Measurements from ENCODE around the gene RELN. TPM values are rescaled to one million over a fixed set of nuclear protein-coding genes. Genes with fewer than 3 reads are reported as not detected.

The RELN gene
- polyA plus RNA-seq, 1 donor (not counting 4 experiments of a cell fraction or from before 2014, with no cell fraction given) = not detected

GRCh38 chr7:103990991-103991390 lies 1.5 kb upstream of the RELN start:
- Histone ChIP-seq H3K27me3 (ENCODE audit: control insufficient read depth, extremely low read depth, insufficient read depth, low read length) (peaks cover 49% of the 10 kb centered on the region), H3K9me3 (ENCODE audit: control insufficient read depth, low read depth, low read length) (no peaks in the 10 kb centered on the region), H3K27ac (ENCODE audit: control insufficient read depth, insufficient read depth, low read length) (no peak overlapping the region), H3K79me2 (ENCODE audit: control insufficient read depth, insufficient read depth, low read length) (no peaks in the 10 kb centered on the region), H3K4me3 (ENCODE audit: control insufficient read depth in 2 of 3, extremely low read depth in 1 of 3, insufficient read depth in 2 of 3, low read depth in 1 of 3, low read length in 3 of 3) (no peak overlapping the region), H4K20me1 (ENCODE audit: control insufficient read depth, extremely low read depth, insufficient read depth, low read length) (no peaks in the 10 kb centered on the region), H3K9me1 (ENCODE audit: control insufficient read depth, extremely low read depth, insufficient read depth, low read length) (no peaks in the 10 kb centered on the region), H3K36me3 (ENCODE audit: control insufficient read depth in 2 of 2, extremely low read depth in 1 of 2, insufficient read depth in 2 of 2, low read length in 2 of 2) (no peaks in the 10 kb centered on the region), H3K4me1 (ENCODE audit: control insufficient read depth, extremely low read depth, insufficient read depth, low read length) (no peaks in the 10 kb centered on the region), H3K4me2 (ENCODE audit: control insufficient read depth, extremely low read depth, insufficient read depth, low read depth, low read length) (no peak overlapping the region), H2AFZ (ENCODE audit: control insufficient read depth, low read length) (no peak overlapping the region), H3K9ac (ENCODE audit: control insufficient read depth, extremely low read depth, insufficient read depth, low read length) (no peak overlapping the region)
- FAIRE-seq = no peak
- dilution Hi-C loops (cut with MboI; ENCODE audit: extremely low pct_ligation_motif_present, low sequenced_read_pairs) = no loop called here
- DNase-seq (ENCODE audit: low read depth, low spot score) = no peak
- TF ChIP-seq EZH2 (IDR thresholded peaks at IDR 0.05; ENCODE audit: low read length) = no peak
- TF ChIP-seq CTCF (optimal IDR thresholded peaks at IDR 0.05 in 1 of 3, IDR thresholded peaks at IDR 0.05 in 1 of 3, conservative IDR thresholded peaks at IDR 0.05 in 1 of 3; ENCODE audit: extremely low read depth in 1 of 3, insufficient read depth in 2 of 3, low read length in 3 of 3) = no peak

GRCh38 chr7:103989785-103990767 lies 618 bp upstream of the RELN start:
- H3K4me2 ChIP-seq (ENCODE audit: control insufficient read depth, extremely low read depth, insufficient read depth, low read depth, low read length) = peak overlapping the region; percentile 56
- dilution Hi-C loops (cut with MboI; ENCODE audit: extremely low pct_ligation_motif_present, low sequenced_read_pairs) = no loop called here
- no peak for FAIRE-seq
- H3K27me3 ChIP-seq (ENCODE audit: control insufficient read depth, extremely low read depth, insufficient read depth, low read length) = peaks cover 49% of the 10 kb centered on the region
- peak overlapping the region; percentile 20 for H2AFZ ChIP-seq (ENCODE audit: control insufficient read depth, low read length)
- no peak for DNase-seq (ENCODE audit: low read depth, low spot score)
- H3K4me1 ChIP-seq (ENCODE audit: control insufficient read depth, extremely low read depth, insufficient read depth, low read length) = no peaks in the 10 kb centered on the region
- H3K9me1 ChIP-seq (ENCODE audit: control insufficient read depth, extremely low read depth, insufficient read depth, low read length) = no peaks in the 10 kb centered on the region
- H3K4me3 ChIP-seq (ENCODE audit: control insufficient read depth in 2 of 3, extremely low read depth in 1 of 3, insufficient read depth in 2 of 3, low read depth in 1 of 3, low read length in 3 of 3) = peak overlapping the region in 2 of 3 experiments; percentile 36 to 39
- no peaks in the 10 kb centered on the region for H3K36me3 ChIP-seq (ENCODE audit: control insufficient read depth in 2 of 2, extremely low read depth in 1 of 2, insufficient read depth in 2 of 2, low read length in 2 of 2)
- H3K79me2 ChIP-seq (ENCODE audit: control insufficient read depth, insufficient read depth, low read length) = no peaks in the 10 kb centered on the region
- H3K9me3 ChIP-seq (ENCODE audit: control insufficient read depth, low read depth, low read length) = no peaks in the 10 kb centered on the region
- no peak overlapping the region for H3K27ac ChIP-seq (ENCODE audit: control insufficient read depth, insufficient read depth, low read length)
- H3K9ac ChIP-seq (ENCODE audit: control insufficient read depth, extremely low read depth, insufficient read depth, low read length) = no peak overlapping the region
- TF ChIP-seq EZH2 (IDR thresholded peaks at IDR 0.05; ENCODE audit: low read length) (peak; percentile 92), CTCF (optimal IDR thresholded peaks at IDR 0.05 in 1 of 3, IDR thresholded peaks at IDR 0.05 in 1 of 3, conservative IDR thresholded peaks at IDR 0.05 in 1 of 3; ENCODE audit: extremely low read depth in 1 of 3, insufficient read depth in 2 of 3, low read length in 3 of 3) (no peak)
- H4K20me1 ChIP-seq (ENCODE audit: control insufficient read depth, extremely low read depth, insufficient read depth, low read length) = no peaks in the 10 kb centered on the region

Data from keratinocyte (primary cell).